ENCODE data around the gene IL1RL2. TPM values are rescaled to one million over a fixed set of nuclear protein-coding genes. Genes with fewer than 3 reads are reported as not detected.

IL1RL2 gene
- total and polyA plus RNA-seq, 2 of the 8 experiments (the other 6 are each of a cell fraction or from before 2014, with no cell fraction given): not detected

Other genes with a start within 250 kb of the IL1RL2 start
- gene IL1R2, start 195.1 kb upstream of the IL1RL2 start, total RNA-seq (2021; fragmentation: NEBNext Ultra II Directional; extraction: Animal tissue kit (Norgen Biotek cat#: 25700)): not detected in 2 replicates
- gene IL1R2, start 195.1 kb upstream of the IL1RL2 start, polyA plus RNA-seq (2011; rRNA removed): 0.06 TPM in 1 of 2 replicates, not detected in the other
- 0.34 and 0.46 TPM in 2 replicates for gene IL1R1, start 44.3 kb upstream of the IL1RL2 start, total RNA-seq (2021; fragmentation: NEBNext Ultra II Directional; extraction: Animal tissue kit (Norgen Biotek cat#: 25700))
- gene IL1R1, start 44.3 kb upstream of the IL1RL2 start, polyA plus RNA-seq (2011; rRNA removed): 0.19 and 0.47 TPM in 2 replicates
- gene IL1RL1, start 124.5 kb downstream of the IL1RL2 start, total RNA-seq (2021; fragmentation: NEBNext Ultra II Directional; extraction: Animal tissue kit (Norgen Biotek cat#: 25700)): not detected in 2 replicates
- not detected in 2 replicates for gene IL1RL1, start 124.5 kb downstream of the IL1RL2 start, polyA plus RNA-seq (2011; rRNA removed)
- gene IL18R1, start 168.8 kb downstream of the IL1RL2 start, total RNA-seq (2021; fragmentation: NEBNext Ultra II Directional; extraction: Animal tissue kit (Norgen Biotek cat#: 25700)): 0.54 TPM in 1 of 2 replicates, not detected in the other
- gene IL18R1, start 168.8 kb downstream of the IL1RL2 start, polyA plus RNA-seq (2011; rRNA removed): not detected in 2 replicates
- gene IL18RAP, start 236.1 kb downstream of the IL1RL2 start, total RNA-seq (2021; fragmentation: NEBNext Ultra II Directional; extraction: Animal tissue kit (Norgen Biotek cat#: 25700)): not detected in 2 replicates
- not detected in 2 replicates for gene IL18RAP, start 236.1 kb downstream of the IL1RL2 start, polyA plus RNA-seq (2011; rRNA removed)